Keratinocyte (primary cell): ENCODE measurements around the gene NAALADL2. TPM values are rescaled to one million over a fixed set of nuclear protein-coding genes. Genes with fewer than 3 reads are reported as not detected.

ENCODE experiments used
- DNase-seq: peaks from one replicate; pipeline ENCODE4 v3.0.0-alpha.2; 2011; ENCODE audit warnings: low read depth, missing footprints, low spot score
- FAIRE-seq: peaks from 2 replicates; lab custom pipeline; 2011; peaks lifted over from hg19 to GRCh38; lab: Jason Lieb, UNC
- H2AFZ ChIP-seq: 2 replicates; pipeline ENCODE4 v1.6.0; 2012; ENCODE audit warnings: low read length, control low read depth, inconsistent platforms; ENCODE audit not compliant: control insufficient read depth
- H3K27ac ChIP-seq: 2 replicates; pipeline ENCODE4 v1.5.1; 2011; ENCODE audit warnings: low read length; ENCODE audit not compliant: control insufficient read depth, insufficient read depth
- H3K27me3 ChIP-seq: 3 replicates; pipeline ENCODE4 v1.6.0; 2011; ENCODE audit warnings: low read length; ENCODE audit not compliant: control insufficient read depth, insufficient read depth; ENCODE audit errors: extremely low read depth
- H3K36me3 ChIP-seq, 2 experiments: 2 replicates in 1 of 2; 3 replicates in 1 of 2; pipeline ENCODE4 v1.5.1; 2011; ENCODE audit warnings: low read length in 2 of 2, mild to moderate bottlenecking in 1 of 2; ENCODE audit not compliant: control insufficient read depth in 2 of 2, insufficient read depth in 2 of 2; ENCODE audit errors: extremely low read depth in 1 of 2
- H3K4me1 ChIP-seq: 3 replicates; pipeline ENCODE4 v1.5.1; 2011; ENCODE audit warnings: low read length; ENCODE audit not compliant: control insufficient read depth, insufficient read depth; ENCODE audit errors: extremely low read depth
- H3K4me2 ChIP-seq: 3 replicates; pipeline ENCODE4 v1.6.0; 2011; ENCODE audit warnings: low read depth, low read length; ENCODE audit not compliant: control insufficient read depth, insufficient read depth; ENCODE audit errors: extremely low read depth
- H3K4me3 ChIP-seq, 3 experiments: fragments of 200-600 bp in 1 of 3; sonication (generic) in 1 of 3; 2 replicates in 2 of 3; 3 replicates in 1 of 3; pipeline ENCODE4 v1.5.1; 2011 to 2016; ENCODE audit warnings: low read length in 3 of 3, mild to moderate bottlenecking in 3 of 3, control low read depth in 2 of 3, inconsistent platforms in 1 of 3, low read depth in 1 of 3, mixed read lengths in 1 of 3, mixed run types in 1 of 3, moderate library complexity in 1 of 3; ENCODE audit not compliant: control insufficient read depth in 2 of 3, insufficient read depth in 2 of 3; ENCODE audit errors: extremely low read depth in 1 of 3
- H3K79me2 ChIP-seq: 2 replicates; pipeline ENCODE4 v1.6.0; 2012; ENCODE audit warnings: low read length; ENCODE audit not compliant: control insufficient read depth, insufficient read depth
- H3K9ac ChIP-seq: 3 replicates; pipeline ENCODE4 v1.6.0; 2011; ENCODE audit warnings: low read length; ENCODE audit not compliant: control insufficient read depth, insufficient read depth; ENCODE audit errors: extremely low read depth
- H3K9me1 ChIP-seq: 3 replicates; pipeline ENCODE4 v1.6.0; 2011; ENCODE audit warnings: low read length; ENCODE audit not compliant: control insufficient read depth, insufficient read depth; ENCODE audit errors: extremely low read depth
- H3K9me3 ChIP-seq: 2 replicates; pipeline ENCODE4 v1.5.1; 2012; ENCODE audit warnings: low read depth, low read length; ENCODE audit not compliant: control insufficient read depth
- H4K20me1 ChIP-seq: 3 replicates; pipeline ENCODE4 v1.6.0; 2011; ENCODE audit warnings: low read length; ENCODE audit not compliant: control insufficient read depth, insufficient read depth; ENCODE audit errors: extremely low read depth
- CTCF ChIP-seq, 3 experiments: IDR thresholded peaks in 1 of 3; conservative IDR thresholded peaks in 1 of 3; optimal IDR thresholded peaks in 1 of 3; 2 replicates in 2 of 3; 3 replicates in 1 of 3; pipeline versions ENCODE3 to v1.5.1; 2011; ENCODE audit warnings: low read length in 3 of 3, mild to moderate bottlenecking in 3 of 3, moderate library complexity in 2 of 3, control low read depth in 1 of 3, inconsistent platforms in 1 of 3; ENCODE audit not compliant: insufficient read depth in 2 of 3; ENCODE audit errors: extremely low read depth in 1 of 3
- EZH2 ChIP-seq: IDR thresholded peaks from one replicate; pipeline ENCODE4 v1.6.1; 2012; ENCODE audit warnings: inconsistent platforms, mild to moderate bottlenecking, low read length, moderate library complexity
- dilution Hi-C: fragments of 300-500 bp; cut with MboI; formaldehyde crosslinking; loops from one replicate; pipeline ENCODE4 v1.7.0; 2020; ENCODE audit warnings: low sequenced_read_pairs; ENCODE audit not compliant: extremely low pct_ligation_motif_present
- polyA plus RNA-seq, 5 experiments: library from polyadenylated mRNA; depleted of rRNA in 3 of 5; stranded (reverse) in 3 of 5; stranded (forward) in 1 of 5; unstranded in 1 of 5; fragments of >200 nt; gene quantifications; 1 replicate in 1 of 5; 2 replicates in 3 of 5; 3 replicates in 1 of 5; pipeline versions ENCODE4 v1.2.1 to v1.2.3, GENCODE V29; 2011 to 2012; ENCODE audit warnings: missing spikeins in 2 of 5, low read depth in 1 of 5, low replicate concordance in 1 of 5

NAALADL2 gene
- polyA plus RNA-seq, 1 donor (not counting 4 experiments of a cell fraction or from before 2014, with no cell fraction given): 0.75 TPM

- no peak for DNase-seq
- Histone ChIP-seq H3K27ac (no peak overlapping the region), H3K4me1 (no peaks in the 10 kb centered on the region), H3K9me1 (no peaks in the 10 kb centered on the region), H3K4me3 (no peak overlapping the region), H3K27me3 (no peaks in the 10 kb centered on the region), H3K36me3 (no peaks in the 10 kb centered on the region), H2AFZ (no peak overlapping the region), H3K79me2 (no peaks in the 10 kb centered on the region), H3K4me2 (no peak overlapping the region), H4K20me1 (no peaks in the 10 kb centered on the region), H3K9me3 (no peaks in the 10 kb centered on the region), H3K9ac (no peak overlapping the region)
- no peak for TF ChIP-seq EZH2
- no peak for TF ChIP-seq CTCF (optimal IDR thresholded peaks at IDR 0.05 in 1 of 3, IDR thresholded peaks at IDR 0.05 in 1 of 3, conservative IDR thresholded peaks at IDR 0.05 in 1 of 3; ENCODE audit: extremely low read depth in 1 of 3, insufficient read depth in 2 of 3, low read length in 3 of 3)
- dilution Hi-C loops: no loop called here
- FAIRE-seq: no peak
These were observed 435.7 kb downstream of the NAALADL2 start for GRCh38 chr3:175294793-175295192.

- TF ChIP-seq EZH2: no peak
- no peak for TF ChIP-seq CTCF (optimal IDR thresholded peaks at IDR 0.05 in 1 of 3, IDR thresholded peaks at IDR 0.05 in 1 of 3, conservative IDR thresholded peaks at IDR 0.05 in 1 of 3; ENCODE audit: extremely low read depth in 1 of 3, insufficient read depth in 2 of 3, low read length in 3 of 3)
- no peak for FAIRE-seq
- Histone ChIP-seq H4K20me1 (no peaks in the 10 kb centered on the region), H3K79me2 (no peaks in the 10 kb centered on the region), H3K27ac (no peak overlapping the region), H3K36me3 (no peaks in the 10 kb centered on the region), H3K9me1 (no peaks in the 10 kb centered on the region), H3K27me3 (no peaks in the 10 kb centered on the region), H3K9me3 (no peaks in the 10 kb centered on the region), H2AFZ (no peak overlapping the region), H3K4me2 (no peak overlapping the region), H3K9ac (no peak overlapping the region), H3K4me1 (no peaks in the 10 kb centered on the region), H3K4me3 (no peak overlapping the region)
- dilution Hi-C loops: no loop called here
- no peak for DNase-seq
These were observed 436.4 kb downstream of the NAALADL2 start for GRCh38 chr3:175295248-175296130.
